Chondrocyte (in vitro differentiated cells): ENCODE results near the gene RDH13. TPM values are rescaled to one million over a fixed set of nuclear protein-coding genes. Genes with fewer than 3 reads are reported as not detected.

Experiments used
- DNase-seq: peaks from one replicate; pipeline ENCODE4 v3.0.0; 2021; ENCODE audit warnings: mixed read lengths, low spot score
- H3K27ac Mint-ChIP-seq: one replicate; pipeline ENCODE4 v1.8.0; 2021; ENCODE audit warnings: mild to moderate bottlenecking, moderate library complexity, mixed read lengths; ENCODE audit not compliant: unreplicated experiment
- H3K27me3 Mint-ChIP-seq: 2 replicates; pipeline ENCODE4 v1.8.0; 2021; ENCODE audit warnings: low read depth, mixed read lengths
- H3K36me3 Mint-ChIP-seq: 2 replicates; pipeline ENCODE4 v1.8.0; 2021; ENCODE audit warnings: low read depth, mixed read lengths
- H3K4me1 Mint-ChIP-seq: 2 replicates; pipeline ENCODE4 v1.8.0; 2021; ENCODE audit warnings: low read depth, mild to moderate bottlenecking, mixed read lengths
- H3K4me3 Mint-ChIP-seq: one replicate; pipeline ENCODE4 v1.8.0; 2021; ENCODE audit warnings: mild to moderate bottlenecking, moderate library complexity, mixed read lengths; ENCODE audit not compliant: unreplicated experiment
- H3K9me3 Mint-ChIP-seq: 2 replicates; pipeline ENCODE4 v1.8.0; 2021; ENCODE audit warnings: low read depth, mixed read lengths
- total RNA-seq: library from RNA; stranded (reverse); gene quantifications from 3 replicates; pipeline ENCODE4 v1.2.1, GENCODE V29; 2021
- TF ChIP-seq, protein P1 (sequence below): fragments of 200-600 bp; sonication (generic); IDR thresholded peaks from 2 replicates; pipeline ENCODE4 v1.5.0; 2021; ENCODE audit warnings: antibody characterized with exemption, mild to moderate bottlenecking, moderate library complexity

RDH13 gene
- total RNA-seq, 1 donor from 2014 or later = 9.7 TPM

DNA sequence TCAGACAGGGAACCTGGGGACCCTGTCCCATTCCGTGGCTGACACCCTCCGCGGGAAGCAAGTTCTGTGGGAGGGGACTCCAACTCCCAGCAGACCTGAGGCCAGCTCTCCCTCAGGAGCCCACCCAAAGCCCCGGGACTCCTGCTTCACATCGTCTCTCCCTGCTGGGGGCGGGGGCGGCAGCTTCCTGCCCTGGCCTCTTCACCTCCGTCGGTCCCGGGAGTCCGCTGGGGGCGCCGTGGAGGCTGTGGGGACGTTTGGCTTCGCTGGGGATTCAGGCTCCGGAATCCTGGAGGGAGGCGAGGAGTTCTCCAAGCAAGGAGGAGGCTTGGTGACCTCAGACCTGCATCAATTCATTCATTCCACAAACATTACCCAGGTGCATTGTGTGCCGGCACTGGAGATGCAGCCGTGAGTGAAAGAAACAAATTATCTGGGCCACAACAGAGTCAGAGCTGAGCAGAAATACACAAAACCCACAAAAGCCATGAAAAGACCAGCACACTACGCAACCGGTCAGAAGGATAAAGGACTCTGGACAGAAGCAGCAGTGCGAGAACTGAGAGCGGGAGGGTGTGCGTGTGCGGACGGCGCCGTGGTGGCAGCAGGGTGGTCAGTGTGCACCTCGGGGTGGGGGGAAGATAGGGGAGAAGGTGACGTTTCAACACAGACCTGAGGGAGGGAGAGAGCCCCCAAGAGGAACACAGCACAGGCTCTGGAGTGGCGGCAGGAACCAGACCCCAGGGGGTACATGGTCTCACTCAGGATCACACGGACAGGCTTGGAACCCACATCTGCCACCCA lies 31.7 kb upstream of the RDH13 start:
- TF ChIP-seq, protein P1, sequence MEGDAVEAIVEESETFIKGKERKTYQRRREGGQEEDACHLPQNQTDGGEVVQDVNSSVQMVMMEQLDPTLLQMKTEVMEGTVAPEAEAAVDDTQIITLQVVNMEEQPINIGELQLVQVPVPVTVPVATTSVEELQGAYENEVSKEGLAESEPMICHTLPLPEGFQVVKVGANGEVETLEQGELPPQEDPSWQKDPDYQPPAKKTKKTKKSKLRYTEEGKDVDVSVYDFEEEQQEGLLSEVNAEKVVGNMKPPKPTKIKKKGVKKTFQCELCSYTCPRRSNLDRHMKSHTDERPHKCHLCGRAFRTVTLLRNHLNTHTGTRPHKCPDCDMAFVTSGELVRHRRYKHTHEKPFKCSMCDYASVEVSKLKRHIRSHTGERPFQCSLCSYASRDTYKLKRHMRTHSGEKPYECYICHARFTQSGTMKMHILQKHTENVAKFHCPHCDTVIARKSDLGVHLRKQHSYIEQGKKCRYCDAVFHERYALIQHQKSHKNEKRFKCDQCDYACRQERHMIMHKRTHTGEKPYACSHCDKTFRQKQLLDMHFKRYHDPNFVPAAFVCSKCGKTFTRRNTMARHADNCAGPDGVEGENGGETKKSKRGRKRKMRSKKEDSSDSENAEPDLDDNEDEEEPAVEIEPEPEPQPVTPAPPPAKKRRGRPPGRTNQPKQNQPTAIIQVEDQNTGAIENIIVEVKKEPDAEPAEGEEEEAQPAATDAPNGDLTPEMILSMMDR = no peak
- no peak overlapping the region for H3K4me3 Mint-ChIP-seq
- DNase-seq = no peak
- H3K27ac Mint-ChIP-seq = no peak overlapping the region
- H3K27me3 Mint-ChIP-seq = no peaks in the 10 kb centered on the region
- H3K36me3 Mint-ChIP-seq = peaks cover 4% of the 10 kb centered on the region
- H3K4me1 Mint-ChIP-seq = peaks cover 2% of the 10 kb centered on the region
- no peaks in the 10 kb centered on the region for H3K9me3 Mint-ChIP-seq

DNA sequence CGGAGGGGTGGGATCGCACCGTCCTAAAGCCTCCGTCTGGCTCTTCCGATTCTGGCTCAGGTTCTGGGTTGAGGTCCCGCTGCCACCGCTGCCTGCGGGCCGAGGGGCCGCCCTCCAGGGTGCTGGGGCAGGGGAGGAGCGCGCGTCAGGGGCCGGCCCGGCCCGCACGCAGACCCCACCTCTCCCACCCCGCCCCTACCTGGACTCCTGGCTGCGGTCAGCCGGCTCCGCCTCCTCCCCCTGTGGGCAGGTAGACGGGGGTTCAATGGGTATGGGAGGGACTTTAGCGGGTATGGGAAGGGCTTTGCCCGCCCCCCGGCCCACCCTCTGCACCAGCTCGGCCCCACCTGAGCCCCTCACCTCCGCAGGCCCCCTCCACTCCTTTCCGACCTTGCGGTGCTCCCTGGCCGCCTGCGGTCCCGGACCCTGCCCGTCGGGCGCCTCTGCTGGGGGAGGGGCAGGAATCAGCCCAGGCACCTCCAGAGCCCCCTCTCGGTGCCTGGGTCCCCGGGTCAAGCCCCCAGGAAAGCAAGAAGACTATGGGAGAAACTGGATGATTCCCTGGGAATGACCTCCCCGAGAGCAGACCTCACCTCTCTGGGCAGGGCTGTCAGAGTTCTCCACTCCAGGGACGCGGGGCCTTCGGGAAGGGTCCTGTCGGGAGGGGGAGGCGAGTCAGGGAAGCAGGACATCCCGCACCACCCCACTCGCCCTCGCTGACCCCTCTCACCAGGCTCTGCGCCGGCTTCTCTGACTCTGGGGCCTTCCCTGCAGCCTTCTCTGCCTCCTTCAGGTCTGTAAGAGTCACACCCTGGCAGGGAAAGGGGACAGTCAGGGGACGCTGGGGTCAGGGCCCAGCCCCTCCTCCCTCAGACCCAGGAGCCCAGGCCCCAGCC lies 29.7 kb upstream of the RDH13 start:
- Mint-ChIP-seq H3K27ac (no peak overlapping the region), H3K36me3 (peaks cover 6% of the 10 kb centered on the region), H3K27me3 (no peaks in the 10 kb centered on the region), H3K9me3 (no peaks in the 10 kb centered on the region), H3K4me1 (peaks cover 15% of the 10 kb centered on the region), H3K4me3 (no peak overlapping the region)
- no peak for DNase-seq
- TF ChIP-seq, protein P1 = no peak

DNA sequence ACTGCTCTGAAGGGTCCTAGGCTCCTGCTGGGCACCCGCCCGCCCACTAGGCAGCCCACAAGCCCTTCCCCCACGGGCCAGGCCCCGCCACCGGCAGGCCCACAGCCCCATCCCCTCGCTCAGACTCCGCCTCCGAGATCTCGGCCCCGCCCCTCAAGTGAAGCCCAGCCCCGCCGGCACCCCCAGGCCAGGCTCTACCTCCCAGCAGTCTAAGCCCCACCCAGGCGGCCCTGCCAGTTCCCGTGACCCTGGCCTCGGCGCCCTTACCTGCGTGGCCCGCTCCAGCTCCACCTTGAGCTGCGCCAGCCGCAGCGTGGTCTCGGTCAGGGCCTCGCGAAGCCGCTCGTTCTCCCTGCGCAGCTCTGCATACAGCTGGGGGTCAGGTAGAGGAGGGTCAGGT lies 29.0 kb upstream of the RDH13 start:
- H3K9me3 Mint-ChIP-seq = no peaks in the 10 kb centered on the region
- H3K27ac Mint-ChIP-seq = no peak overlapping the region
- no peak for DNase-seq
- peaks cover 22% of the 10 kb centered on the region for H3K4me1 Mint-ChIP-seq
- H3K4me3 Mint-ChIP-seq = no peak overlapping the region
- TF ChIP-seq, protein P1 = no peak
- H3K27me3 Mint-ChIP-seq = no peaks in the 10 kb centered on the region
- H3K36me3 Mint-ChIP-seq = peaks cover 6% of the 10 kb centered on the region

DNA sequence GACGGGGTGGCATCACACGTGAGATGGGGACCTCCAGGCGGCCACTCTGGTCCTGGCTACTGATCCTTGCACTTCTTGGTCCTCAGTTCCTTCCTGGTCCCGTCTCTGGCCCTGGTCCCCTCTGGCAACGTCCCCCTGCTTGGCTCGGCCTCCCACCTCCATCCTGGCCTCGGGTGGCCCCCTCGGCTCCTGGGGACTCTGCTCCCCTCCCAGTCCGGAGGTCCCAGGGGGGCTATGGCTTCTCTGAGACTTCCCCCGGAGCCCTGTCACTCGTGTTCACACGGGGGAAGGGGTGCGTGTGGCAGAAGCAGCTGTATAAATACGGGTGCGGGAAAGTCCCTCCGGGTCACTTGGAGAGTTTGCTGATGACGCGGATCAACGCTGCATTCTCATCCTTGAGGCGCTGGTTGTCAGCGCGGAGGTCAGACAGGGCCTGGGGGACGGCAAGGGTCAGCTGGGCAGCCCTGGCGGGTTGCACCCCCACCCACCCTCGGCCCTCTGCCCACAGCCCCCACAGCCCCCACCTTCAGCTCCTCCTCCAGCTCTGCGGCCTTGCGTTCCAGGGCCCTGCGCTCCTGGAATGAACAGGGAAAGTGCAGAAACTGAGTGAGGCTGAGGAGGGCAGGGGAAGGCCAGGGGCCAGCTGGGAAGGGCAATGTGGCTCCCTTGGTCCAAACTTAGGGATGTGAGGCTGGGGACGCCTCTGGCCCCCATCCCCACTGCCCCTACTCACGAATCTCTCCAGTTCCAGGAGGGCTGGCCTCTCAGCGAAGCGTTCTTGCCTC lies 28.4 kb upstream of the RDH13 start:
- H3K36me3 Mint-ChIP-seq = peaks cover 6% of the 10 kb centered on the region
- H3K4me1 Mint-ChIP-seq = peaks cover 24% of the 10 kb centered on the region
- no peaks in the 10 kb centered on the region for H3K9me3 Mint-ChIP-seq
- H3K27ac Mint-ChIP-seq = no peak overlapping the region
- TF ChIP-seq, protein P1 = no peak
- no peaks in the 10 kb centered on the region for H3K27me3 Mint-ChIP-seq
- no peak for DNase-seq
- H3K4me3 Mint-ChIP-seq = no peak overlapping the region

DNA sequence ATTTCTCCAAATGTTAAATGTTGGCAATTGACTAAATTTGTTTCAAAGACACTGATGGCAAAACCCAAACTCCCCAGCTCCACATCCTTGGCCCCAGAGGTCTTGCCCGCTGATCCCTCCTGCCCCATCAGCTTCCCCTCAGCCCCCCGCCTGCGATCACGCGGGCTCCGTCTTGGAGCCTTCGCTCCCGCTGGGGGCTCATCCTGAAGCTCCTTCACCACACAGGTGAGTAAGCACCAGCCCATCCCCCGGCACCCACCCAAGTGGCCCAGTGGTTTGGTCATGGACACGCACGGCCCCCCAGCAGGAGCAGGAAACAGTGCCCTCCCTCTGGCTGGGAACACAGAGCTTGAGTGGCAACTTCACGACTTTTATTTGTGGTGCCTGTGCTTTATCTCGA lies 27.6 kb upstream of the RDH13 start:
- TF ChIP-seq, protein P1 = no peak
- no peak for DNase-seq
- Mint-ChIP-seq H3K4me3 (no peak overlapping the region), H3K27ac (no peak overlapping the region), H3K36me3 (peaks cover 6% of the 10 kb centered on the region), H3K27me3 (peaks cover 3% of the 10 kb centered on the region), H3K4me1 (peaks cover 24% of the 10 kb centered on the region), H3K9me3 (no peaks in the 10 kb centered on the region)
